A172 (cell line): ENCODE results near the gene HLA-E. TPM values are rescaled to one million over a fixed set of nuclear protein-coding genes. Genes with fewer than 3 reads are reported as not detected.
A peak's percentile ranks its signal among the peaks of the same experiment; 100 is the strongest.
"Not testable (repeated sequence)": the region's sequence is repeated elsewhere in the genome, so short reads cannot be mapped to it uniquely, and the experiment has no call there.

Experiments
- DNase-seq: peaks from one replicate; pipeline ENCODE4 v3.0.0-alpha.2; 2015; ENCODE audit warnings: low spot score
- total RNA-seq: library from RNA; depleted of rRNA; stranded (reverse); fragments of >200 nt; shearing (Covaris generic); gene quantifications from 2 replicates; pipeline ENCODE4 v1.2.3, GENCODE V29; 2014

Gene HLA-E
- total RNA-seq, 1 experiment from 2014 or later, result 89.5 TPM

DNA sequence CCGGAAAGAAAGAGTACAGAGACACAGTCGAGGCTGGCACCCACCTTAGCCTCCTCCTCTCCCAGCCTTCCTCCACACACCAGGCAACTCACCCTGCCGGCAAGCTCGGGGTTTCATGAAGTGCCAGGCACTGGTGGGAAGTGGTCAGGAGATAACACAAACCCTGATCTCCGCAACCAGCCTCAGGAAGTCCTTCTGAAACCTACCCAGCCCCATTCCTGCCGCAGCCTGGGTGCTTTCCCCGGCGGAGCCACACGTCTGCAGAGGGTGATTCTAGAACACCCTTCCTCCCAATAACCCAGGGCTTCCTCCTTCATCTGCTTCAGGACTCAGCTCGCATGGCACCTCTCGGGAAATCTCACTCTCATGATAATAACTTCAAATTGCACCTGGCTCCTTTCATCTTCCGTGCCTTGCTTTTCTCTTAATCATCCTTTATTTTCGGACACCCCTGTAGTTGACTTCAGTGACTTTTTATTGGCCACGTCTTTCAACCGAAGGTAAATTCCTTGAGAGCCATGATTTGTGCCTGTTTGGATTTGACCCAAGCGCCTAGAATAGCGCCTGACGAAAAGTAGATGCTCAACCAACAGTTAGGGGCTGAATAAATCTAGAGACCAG, 8.7 kb upstream of the HLA-E start:
- peak; percentile 26 for DNase-seq

DNA sequence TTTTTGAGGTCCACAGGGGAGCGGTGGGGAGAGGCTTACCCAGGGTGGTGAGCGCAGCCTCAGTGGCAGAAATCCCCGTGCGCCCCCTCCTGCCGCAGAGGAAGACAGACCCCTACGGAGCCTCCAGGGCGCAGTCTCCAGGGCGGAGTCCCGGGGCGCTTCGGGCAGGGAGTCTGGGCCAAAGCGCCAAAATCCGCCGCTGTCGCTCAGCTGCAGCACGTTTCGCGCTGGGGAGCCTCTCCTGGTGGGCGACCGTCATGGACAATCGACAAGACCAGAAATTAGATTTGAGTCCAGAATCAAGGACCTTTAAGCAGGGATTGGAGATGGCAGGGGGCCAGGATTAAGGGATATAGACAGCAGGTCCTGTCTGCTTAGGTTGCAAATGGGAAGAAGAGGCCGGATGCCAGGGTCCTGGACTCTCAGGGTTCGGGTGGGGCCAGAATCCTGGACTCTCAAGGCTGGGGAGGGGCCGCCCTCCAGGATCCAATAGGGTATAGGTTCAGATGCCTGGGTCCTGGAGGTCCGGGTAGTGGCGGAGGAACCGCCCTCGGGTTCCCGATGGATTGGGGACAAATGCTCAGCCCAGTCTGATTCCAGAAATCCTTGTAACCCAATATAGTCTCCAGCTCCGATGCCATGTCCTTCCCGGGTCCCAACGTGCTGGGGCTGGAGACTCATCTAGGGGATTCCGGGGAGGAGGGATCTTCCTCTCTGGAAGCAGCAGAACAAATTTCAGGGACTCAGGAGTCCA, 7.9 kb upstream of the HLA-E start:
- DNase-seq, result no peak

DNA sequence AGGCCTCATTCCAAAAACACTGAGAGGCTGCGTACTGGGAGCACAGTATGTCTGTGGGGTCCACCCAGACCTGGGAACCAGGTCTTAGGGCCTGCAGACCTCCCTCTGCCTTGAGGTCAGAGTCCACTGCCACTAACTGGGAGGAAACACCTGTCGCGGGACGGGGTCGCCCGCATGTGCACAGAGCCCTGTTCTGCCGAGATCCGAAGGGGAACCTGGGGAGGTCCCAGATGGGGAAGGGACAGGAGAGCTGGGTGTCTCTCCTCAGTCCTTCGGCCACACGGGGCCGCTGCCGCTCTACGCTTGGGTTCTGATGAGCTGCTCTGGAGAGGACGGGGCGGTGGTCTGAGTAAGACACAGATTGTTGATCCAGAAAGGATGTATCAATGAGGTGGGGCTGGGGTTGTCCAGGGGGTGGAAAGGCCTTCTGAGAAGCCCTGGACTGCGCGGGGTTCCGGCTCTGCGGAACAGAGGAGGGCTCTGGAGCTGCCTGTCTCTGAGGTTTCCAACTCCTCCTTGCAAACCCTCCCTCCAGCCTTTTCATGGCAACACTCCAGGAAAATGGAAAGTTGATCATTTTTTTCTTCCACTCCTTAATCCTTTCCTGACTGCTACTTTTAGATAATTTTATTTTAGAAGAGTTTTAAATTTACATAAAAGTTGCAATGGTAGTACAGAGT, 7.2 kb upstream of the HLA-E start:
- DNase-seq, result peak; percentile 58

DNA sequence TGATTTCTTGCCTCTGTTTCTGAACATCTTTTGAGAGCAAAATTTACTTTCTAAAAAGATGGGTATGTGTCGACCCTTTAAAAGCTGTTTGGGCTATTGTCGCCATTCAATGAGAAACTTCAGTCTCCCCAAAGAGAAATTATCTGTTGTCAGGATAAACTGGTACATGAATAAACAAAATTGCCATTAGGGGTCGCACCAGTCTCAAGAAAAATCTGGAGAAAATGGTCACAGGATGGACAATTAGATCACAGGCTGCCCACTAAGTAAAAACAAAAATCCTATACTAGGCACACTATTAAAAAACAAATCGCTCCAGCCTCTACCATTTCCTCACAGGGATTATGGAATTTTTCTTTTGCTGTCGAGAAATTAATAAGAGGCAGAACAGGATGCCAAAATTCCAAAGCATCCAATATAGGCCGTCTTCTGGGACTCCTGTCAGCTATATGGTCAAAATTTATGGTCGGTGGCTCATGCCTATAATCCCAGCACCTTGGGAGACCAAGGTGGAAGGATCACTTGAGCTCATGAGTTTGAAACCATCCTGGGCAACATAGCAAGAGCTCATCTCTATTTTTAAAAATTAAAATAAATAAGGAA, 5.5 kb upstream of the HLA-E start:
- DNase-seq, result peak; percentile 62

DNA sequence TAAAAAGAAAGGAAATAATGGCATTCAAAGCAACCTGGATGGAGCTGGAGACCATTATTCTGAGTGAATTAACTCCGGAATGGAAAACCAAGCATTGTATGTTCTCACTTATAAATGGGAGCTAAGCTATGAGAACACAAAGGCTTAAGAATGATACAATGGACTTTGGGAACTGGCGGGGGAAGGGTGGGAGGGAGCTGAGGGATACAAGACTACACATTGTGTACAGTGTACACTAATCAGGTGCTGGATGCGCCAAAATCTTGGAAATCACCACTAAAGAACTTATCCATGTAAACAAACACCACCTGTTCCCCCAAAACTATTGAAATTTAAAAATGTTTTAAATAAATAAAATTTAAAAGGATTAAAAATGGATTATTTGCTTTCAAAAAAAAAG, 4.1 kb upstream of the HLA-E start:
- DNase-seq, result no peak

DNA sequence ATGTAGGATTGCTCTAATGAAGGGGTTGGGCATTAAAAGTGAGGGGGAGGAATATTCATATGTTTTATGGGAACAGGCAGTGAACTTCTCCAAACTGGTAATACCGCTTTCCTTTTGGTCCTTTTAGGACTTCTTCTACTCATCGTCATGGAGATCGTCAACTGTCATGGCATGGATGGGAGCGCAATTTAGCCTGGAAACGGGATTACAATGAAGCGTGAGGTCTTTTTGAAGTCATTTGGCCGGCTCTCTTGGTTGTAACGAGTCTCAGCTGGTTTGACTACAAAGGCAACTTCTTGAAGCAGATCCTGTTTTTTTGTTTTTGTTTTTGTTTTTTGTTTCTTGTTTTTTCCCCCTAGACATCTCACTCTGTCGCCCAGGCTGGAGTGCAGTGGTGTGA, 1.4 kb upstream of the HLA-E start:
- DNase-seq, result no peak

DNA sequence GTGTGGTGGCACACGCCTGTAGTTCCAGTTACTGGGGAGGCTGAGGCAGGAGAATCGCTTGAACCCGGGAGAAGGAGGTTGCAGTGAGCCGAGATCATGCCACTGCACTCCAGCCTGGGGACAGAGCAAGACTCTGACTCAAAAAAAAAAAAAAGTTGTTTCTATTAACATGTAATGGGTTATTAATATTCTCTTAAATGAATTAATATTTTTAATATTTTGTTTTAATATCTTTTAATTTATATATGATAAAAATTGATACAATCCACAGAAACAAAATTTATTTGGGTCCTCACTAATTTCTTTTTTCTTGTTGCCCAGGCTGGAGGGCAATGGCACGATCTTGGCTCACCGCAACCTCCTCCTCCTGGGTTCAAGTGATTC, 620 bp upstream of the HLA-E start:
- not testable (repeated sequence) for DNase-seq

DNA sequence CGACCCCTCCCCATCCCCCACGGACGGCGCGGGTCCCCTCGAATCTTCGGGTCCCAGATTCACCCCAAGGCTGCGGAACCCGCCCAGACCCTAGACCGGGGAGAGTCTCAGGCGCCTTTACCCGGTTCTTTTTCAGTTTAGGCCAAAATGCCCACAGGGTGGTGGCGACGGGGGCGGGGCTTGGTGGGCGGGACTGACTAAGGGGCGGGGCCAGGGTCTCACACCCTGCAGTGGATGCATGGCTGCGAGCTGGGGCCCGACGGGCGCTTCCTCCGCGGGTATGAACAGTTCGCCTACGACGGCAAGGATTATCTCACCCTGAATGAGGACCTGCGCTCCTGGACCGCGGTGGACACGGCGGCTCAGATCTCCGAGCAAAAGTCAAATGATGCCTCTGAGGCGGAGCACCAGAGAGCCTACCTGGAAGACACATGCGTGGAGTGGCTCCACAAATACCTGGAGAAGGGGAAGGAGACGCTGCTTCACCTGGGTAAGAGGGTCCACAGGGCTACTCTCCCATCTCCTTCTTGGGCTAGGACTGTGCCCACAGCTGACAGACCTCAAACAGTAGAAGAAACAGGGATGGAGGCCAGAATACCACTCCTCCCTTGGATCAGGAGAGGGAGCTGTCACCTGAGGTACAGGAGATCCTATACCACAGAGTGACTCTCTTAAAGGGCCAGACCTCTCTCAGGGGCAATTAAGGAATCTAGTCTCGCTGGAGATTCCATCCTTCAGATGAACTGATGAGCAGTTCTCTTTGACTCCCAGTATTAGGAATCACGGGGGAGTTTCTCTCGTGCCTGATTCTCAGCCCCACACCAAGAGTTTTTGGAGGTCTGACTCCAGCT, 942 bp downstream of the HLA-E start:
- DNase-seq, result peak; percentile 41

DNA sequence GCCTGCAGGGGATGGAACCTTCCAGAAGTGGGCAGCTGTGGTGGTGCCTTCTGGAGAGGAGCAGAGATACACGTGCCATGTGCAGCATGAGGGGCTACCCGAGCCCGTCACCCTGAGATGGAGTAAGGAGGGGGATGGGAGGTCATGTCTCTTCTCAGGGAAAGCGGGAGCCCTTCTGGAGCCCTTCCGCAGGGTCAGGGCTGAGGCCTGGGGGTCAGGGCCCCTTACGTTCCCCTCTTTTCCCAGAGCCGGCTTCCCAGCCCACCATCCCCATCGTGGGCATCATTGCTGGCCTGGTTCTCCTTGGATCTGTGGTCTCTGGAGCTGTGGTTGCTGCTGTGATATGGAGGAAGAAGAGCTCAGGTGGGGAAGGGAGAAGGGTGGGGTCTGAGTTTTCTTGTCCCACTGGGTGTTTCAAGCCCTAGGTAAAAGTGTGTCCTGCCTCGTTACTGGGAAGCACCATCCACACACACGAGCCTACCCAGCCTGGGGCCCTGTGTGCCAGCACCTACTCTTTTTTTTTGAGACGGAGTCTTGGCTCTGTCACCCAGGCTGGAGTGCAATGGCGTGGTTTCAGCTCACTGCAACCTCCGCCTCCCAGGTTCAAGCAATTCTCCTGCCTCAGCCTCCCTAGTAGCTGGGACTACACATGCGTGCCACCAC, 2.1 kb downstream of the HLA-E start:
- DNase-seq, result not testable (repeated sequence)

DNA sequence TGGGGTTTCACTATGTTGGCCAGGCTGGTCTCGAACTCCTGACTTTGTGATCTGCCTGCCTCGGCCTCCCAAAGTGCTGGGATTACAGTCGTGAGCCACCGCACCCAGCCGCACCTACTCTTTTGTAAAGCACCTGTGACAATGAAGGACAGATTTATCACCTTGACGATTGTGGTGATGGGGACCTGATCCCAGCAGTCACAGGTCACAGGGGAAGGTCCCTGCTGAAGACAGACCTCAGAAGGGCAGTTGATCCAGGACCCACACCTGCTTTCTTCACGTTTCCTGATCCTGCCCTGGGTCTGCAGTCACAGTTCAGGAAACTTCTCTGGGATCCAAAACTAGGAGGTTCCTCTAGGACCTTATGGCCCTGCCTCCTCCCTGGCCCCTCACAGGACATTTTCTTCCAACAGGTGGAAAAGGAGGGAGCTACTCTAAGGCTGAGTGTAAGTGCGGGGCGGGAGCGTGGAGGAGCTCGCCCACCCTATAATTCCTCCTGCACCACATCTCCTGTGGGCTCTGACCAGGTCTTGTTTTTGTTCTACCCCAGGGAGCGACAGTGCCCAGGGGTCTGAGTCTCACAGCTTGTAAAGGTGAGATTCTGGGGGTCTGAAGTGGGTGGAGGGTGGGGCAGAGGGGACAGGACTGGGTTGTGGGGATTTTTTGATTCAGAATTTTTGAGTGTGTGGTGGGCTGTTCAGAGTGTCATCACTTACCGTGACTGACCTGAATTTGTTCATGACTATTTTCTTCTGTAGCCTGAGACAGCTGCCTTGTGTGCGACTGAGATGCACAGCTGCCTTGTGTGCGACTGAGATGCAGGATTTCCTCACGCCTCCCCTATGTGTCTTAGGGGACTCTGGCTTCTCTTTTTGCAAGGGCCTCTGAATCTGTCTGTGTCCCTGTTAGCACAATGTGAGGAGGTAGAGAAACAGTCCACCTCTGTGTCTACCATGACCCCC, 3.0 kb downstream of the HLA-E start:
- no peak for DNase-seq

DNA sequence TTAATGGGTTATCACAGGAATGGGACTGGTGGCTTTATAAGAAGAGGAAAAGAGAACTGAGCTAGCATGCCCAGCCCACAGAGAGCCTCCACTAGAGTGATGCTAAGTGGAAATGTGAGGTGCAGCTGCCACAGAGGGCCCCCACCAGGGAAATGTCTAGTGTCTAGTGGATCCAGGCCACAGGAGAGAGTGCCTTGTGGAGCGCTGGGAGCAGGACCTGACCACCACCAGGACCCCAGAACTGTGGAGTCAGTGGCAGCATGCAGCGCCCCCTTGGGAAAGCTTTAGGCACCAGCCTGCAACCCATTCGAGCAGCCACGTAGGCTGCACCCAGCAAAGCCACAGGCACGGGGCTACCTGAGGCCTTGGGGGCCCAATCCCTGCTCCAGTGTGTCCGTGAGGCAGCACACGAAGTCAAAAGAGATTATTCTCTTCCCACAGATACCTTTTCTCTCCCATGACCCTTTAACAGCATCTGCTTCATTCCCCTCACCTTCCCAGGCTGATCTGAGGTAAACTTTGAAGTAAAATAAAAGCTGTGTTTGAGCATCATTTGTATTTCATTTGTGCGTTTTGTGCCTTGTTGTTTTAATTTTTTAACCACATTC, 4.4 kb downstream of the HLA-E start:
- DNase-seq, result no peak

DNA sequence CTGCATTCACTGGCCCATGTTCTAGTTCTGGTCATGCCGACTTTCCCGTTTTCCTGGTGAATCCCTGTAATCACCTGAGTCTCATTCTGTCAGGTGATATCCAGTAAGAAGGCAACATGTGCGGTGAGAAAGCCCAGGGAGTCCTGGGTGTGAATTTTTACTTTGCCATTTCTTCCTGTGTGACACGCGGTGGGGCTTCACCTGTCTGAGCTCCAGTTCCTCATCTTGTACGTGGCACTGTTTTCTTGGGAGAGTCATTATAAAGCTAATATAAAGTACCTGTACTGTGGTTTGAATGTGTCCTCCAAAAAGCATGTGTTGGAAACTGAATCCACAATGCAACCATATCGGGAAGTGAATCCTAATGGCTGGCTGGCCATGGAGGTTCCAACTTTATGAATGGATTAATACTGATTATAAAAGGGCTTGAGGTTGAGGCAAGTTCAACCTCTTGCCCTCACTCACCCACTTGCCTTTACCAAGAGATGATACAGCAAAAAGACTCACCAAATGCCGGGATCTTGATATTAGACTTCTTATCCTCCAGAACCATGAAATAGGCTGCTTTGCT, 5.1 kb downstream of the HLA-E start:
- no peak for DNase-seq

DNA sequence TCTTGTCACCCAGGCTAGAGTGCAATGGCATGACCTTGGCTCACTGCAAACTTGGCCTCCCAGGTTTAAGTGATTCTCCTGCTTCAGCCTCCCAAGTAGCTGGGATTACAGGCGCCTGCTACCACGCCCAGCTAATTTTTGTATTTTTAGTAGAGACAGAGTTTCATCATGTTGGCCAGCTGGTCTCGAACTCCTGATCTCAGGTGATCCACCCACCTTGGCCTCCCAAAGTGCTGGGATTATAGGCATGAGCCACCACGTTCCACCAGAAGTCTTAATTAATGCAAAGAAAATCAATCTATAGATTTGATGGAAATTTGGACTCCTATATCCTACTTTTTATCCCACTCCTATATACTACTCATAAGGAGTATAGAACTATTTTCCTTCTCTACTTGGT, 5.8 kb downstream of the HLA-E start:
- not testable (repeated sequence) for DNase-seq

DNA sequence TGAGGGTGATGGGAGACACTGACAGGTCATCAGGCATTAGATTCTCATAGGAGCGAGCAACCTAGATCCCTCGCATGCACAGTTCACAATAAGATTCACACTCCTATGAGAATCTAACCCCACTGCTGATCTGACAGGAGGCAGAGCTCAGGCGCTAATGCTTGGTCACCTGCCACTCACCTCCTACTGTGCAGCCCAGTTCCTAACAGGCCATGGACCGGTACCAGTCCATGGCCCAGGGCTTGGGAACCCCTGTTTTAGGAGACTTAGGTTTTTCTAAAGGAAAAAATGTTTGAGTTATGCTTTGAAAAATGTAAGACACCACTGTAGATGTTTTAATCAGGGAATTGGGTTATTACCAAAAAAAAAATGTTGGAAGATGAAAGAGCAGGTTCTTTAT, 6.7 kb downstream of the HLA-E start:
- DNase-seq, result no peak

DNA sequence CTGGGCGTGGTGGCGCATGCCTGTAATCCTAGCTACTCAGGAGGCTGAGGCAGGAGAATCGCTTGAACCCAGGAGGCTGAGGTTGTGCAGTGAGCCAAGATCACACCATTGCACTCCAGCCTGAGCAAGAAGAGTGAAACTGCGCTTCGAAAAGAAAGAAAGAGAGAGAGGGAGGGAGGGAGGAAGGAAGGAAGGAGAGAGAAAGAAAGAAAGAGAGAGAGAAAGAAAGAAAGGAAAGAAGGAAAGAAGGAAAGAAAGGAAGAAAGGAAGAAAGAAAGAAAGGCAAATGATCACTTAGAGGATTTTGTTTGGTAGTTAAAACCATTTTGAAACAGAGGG, 7.9 kb downstream of the HLA-E start:
- not testable (repeated sequence) for DNase-seq

DNA sequence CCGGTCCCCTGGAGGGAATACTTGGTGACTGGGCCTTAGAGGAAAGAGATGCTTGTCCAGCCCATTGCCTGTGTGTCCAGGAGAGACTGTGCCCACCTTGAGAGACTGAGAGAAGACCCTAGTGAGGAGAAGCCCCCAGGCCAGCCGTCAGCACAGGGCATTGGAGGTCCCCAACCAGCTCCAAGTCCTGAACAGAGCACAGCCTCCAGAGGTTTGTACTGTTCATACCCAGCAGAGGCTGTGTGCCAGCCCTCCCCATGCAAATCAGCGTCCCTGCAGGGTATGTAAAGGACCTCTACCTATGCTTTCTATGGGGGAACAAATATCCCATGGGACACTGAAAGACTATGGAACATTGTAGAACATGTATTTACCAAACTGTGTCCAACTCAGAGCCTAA, 8.4 kb downstream of the HLA-E start:
- no peak for DNase-seq

DNA sequence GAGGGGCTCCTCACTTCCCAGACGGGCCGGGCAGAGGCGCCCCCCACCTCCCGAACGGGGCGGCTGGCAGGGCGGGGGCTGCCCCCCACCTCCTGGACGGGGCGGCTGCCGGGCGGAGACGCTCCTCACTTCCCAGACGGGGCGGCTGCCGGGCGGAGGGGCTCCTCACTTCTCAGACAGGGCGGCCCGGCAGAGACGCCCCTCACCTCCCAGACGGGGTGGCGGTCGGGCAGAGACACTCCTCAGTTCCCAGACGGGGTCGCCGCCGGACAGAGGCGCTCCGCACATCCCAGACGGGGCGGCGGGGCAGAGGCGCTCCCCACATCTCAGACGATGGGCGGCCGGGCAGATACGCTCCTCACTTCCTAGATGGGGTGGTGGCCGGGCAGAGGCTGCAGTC, 9.4 kb downstream of the HLA-E start:
- DNase-seq, result not testable (repeated sequence)

DNA sequence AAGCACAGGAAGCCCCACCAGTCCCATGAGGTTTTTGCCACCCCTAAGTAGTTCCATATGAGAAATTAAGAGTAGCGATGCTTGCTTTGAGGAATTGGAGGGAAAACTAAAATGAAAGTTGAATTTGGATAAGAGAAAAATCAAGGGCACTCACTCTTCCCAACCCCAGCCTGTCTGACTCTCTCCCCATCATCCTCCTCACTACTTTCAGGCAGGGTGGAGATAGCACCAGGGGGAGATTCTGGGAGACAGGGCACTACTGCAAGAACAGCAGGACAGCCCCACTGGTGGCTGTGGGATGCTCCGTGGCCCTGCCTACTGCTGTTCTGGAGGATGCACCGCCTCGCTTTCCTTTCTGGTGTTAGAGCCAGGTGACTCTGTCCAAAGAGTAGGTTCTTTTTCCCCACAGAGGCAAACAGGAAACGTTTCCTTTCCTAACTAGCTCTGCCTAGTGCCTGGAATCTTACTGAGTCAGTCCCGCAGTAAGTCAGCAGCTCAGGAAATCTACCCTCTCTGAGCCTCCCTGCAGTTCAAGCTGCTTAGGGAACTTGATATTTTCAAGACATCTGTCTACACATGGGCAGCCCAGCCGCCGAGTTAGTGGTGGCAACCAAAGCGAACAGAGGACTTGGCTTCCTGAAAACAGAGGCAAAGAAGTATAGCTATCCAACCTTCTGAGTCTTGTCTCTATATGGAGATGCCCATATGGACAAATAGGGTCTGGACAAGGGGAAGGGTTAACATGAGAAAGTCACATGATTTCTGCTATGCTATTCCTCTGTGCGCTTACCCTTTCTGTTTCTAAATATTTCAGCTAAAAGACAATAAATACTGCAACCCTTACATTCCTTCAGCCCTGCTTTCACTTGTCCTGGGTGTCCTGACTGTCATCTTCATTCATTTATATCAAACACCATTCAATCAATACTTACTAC, 11.4 kb downstream of the HLA-E start:
- DNase-seq, result peak; percentile 42
